Transverse colon (tissue), 4 donors: ENCODE measurements around the gene PDK3. TPM values are rescaled to one million over a fixed set of nuclear protein-coding genes. Genes with fewer than 3 reads are reported as not detected.

Experiments used
- DNase-seq: peaks from one replicate; pipeline ENCODE4 v3.0.0-alpha.2; 2019
- H3K27ac ChIP-seq, 4 donors: fragments of 200-600 bp; sonication (generic); 2 replicates each; pipeline ENCODE4 v1.5.1; 2016 to 2018; ENCODE audit warnings: inconsistent platforms in 4 of 4
- H3K27me3 ChIP-seq: fragments of 200-600 bp; sonication (generic); 2 replicates; pipeline ENCODE4 v1.5.1; 2017; ENCODE audit warnings: inconsistent platforms
- H3K36me3 ChIP-seq, 4 donors: fragments of 200-600 bp; sonication (generic); 2 replicates each; pipeline ENCODE4 v1.5.1; 2017 to 2019; ENCODE audit warnings: inconsistent platforms in 4 of 4
- H3K4me1 ChIP-seq, 4 donors: fragments of 200-600 bp; sonication (generic); 2 replicates each; pipeline ENCODE4 v1.5.1; 2017 to 2020; ENCODE audit warnings: inconsistent platforms in 4 of 4
- H3K4me3 ChIP-seq, 4 donors: fragments of 200-600 bp; sonication (generic); 1 replicate in 1 of 4; 2 replicates in 3 of 4; pipeline versions ENCODE4 v1.5.1 to v1.6.1; 2017 to 2019; ENCODE audit warnings: inconsistent platforms in 4 of 4
- H3K9me3 ChIP-seq, 2 donors: fragments of 200-600 bp; sonication (generic); 2 replicates each; pipeline ENCODE4 v1.5.1; 2017 to 2019; ENCODE audit warnings: inconsistent platforms in 2 of 2
- CTCF ChIP-seq, 5 experiments: fragments of 200-600 bp in 3 of 5; fragments of 450-650 bp in 2 of 5; sonication (generic) in 3 of 5; IDR thresholded peaks; 1 replicate in 2 of 5; 2 replicates in 3 of 5; pipeline ENCODE4 v1.5.1; 2016 to 2017; ENCODE audit warnings: antibody characterized with exemption in 5 of 5, inconsistent platforms in 3 of 5, mild to moderate bottlenecking in 2 of 5, moderate library complexity in 1 of 5
- EP300 ChIP-seq: sonication (generic); formaldehyde crosslinking; IDR thresholded peaks from one replicate; pipeline ENCODE4 v1.6.1; 2017; ENCODE audit warnings: antibody characterized with exemption, low read depth
- POLR2A ChIP-seq: fragments of 450-650 bp; IDR thresholded peaks from one replicate; pipeline ENCODE4 v1.6.1; 2016; ENCODE audit warnings: antibody characterized with exemption, mild to moderate bottlenecking, moderate library complexity
- POLR2AphosphoS5 ChIP-seq, 3 donors: sonication (generic); formaldehyde crosslinking; IDR thresholded peaks; one replicate each; pipeline ENCODE4 v1.6.1; 2016; ENCODE audit warnings: antibody characterized with exemption in 3 of 3
- WGBS, 2 donors: methylation state at CpG; one replicate each; pipeline ENCODE4 v1.1.5; 2018; ENCODE audit warnings: low coverage in 1 of 2; 5-methylcytosine and 5-hydroxymethylcytosine counted together
- in situ Hi-C, 4 donors: fragments of 200-750 bp; cut with MboI; loops; one replicate each; pipeline versions ENCODE4 v1.15.0 to v1.15.1; 2017; ENCODE audit warnings: low sequenced_read_pairs in 3 of 4, low pct_ligation_motif_present in 1 of 4, low pct_unique_long_range_greater_than_20kb in 1 of 4
- intact Hi-C: fragments of 100-400 bp; cut with DNase I; formaldehyde crosslinking; loops from one replicate; pipeline ENCODE4 v1.15.1; 2023; ENCODE audit warnings: low total_unique reads
- total RNA-seq, 4 donors: library from RNA; depleted of rRNA; stranded (reverse); fragments of >200 nt; gene quantifications; one replicate each; pipeline ENCODE4 v1.1.0, GENCODE V29; 2016

The PDK3 gene
- total RNA-seq, 4 donors from 2014 or later, result 9.4 to 36.8 (median 27.0) TPM

DNA sequence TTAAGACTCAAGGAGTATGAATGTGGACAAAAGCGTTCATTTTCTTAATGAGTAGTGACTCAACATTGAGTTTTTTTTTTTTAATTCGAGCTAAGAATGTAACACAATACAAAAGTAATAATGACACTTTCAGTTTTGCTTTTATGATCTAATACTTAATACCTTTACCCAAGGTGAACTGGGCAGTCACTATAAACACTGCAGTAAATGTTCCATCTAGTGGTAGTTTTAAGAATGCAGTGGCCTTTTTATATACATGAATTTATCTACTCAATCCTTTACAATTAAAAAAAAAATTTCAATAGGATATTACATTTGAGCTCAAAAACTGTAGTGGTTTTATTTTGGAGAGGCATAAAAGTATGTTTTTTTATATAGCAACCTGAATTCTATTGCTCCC lies 33.9 kb downstream of the PDK3 start:
- intact Hi-C loops (no loop called here), in situ Hi-C loops (no loop called here)
- Histone ChIP-seq H3K27me3 (no peaks in the 10 kb centered on the region), H3K36me3 (no peaks in the 10 kb centered on the region), H3K27ac (peak overlapping the region in 2 of 4 donors; percentile 47 to 48), H3K9me3 (no peaks in the 10 kb centered on the region), H3K4me3 (no peak overlapping the region), H3K4me1 (peaks cover 2 to 18% (median 6%) of the 10 kb centered on the region in 4 donors)
- DNase-seq, result no peak
- TF ChIP-seq CTCF (IDR thresholded peaks at IDR 0.05) (peak; percentile 52 to 71 (median 59)), EP300 (no peak)
- 30% methylated on average over 2 of the region's 2 CpGs; no CpG with 5 or more reads in 1 of the 2 donors for WGBS, 2 donors

DNA sequence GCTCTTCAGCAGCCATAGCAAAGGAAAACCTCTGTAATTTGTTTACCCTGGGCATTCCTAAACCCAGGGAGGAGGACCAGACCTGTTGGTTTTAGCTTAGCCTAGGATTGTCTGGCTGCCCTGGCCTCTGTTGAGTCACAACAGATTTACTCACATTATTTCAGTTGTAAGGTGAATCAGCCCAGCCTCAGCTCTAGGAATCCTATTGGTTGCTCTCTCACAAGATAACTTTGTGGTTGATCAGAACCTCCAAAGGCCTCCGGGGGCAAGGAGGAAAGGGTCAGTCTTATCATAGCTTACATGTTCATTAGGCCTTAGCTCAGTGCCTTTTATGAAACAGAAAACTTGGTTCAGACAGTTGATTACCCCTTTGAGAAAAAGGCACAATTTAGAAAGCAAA lies 41.0 kb downstream of the PDK3 start:
- H3K36me3 ChIP-seq, result no peaks in the 10 kb centered on the region
- H3K9me3 ChIP-seq, result no peaks in the 10 kb centered on the region
- intact Hi-C loops, result loop anchor here (10.0 kb wide), 1 partner anchor 241 kb away; no protein-coding TSS in a partner anchor
- in situ Hi-C loops, result loop anchor here in 3 of 4 donors (5.0 to 10.0 kb wide), 2 partner anchors 111 to 114 kb away; no protein-coding TSS in a partner anchor
- no peak overlapping the region for H3K27ac ChIP-seq
- no peak overlapping the region for H3K4me3 ChIP-seq
- no peaks in the 10 kb centered on the region for H3K4me1 ChIP-seq
- TF ChIP-seq POLR2AphosphoS5 (IDR thresholded peaks at IDR 0.05), result no peak
- no peak for TF ChIP-seq EP300
- no peak for TF ChIP-seq CTCF (IDR thresholded peaks at IDR 0.05)
- H3K27me3 ChIP-seq, result no peaks in the 10 kb centered on the region
- 84% methylated on average over 1 of the region's 1 CpG; no CpG with 5 or more reads in 1 of the 2 donors for WGBS, 2 donors
- no peak for DNase-seq

DNA sequence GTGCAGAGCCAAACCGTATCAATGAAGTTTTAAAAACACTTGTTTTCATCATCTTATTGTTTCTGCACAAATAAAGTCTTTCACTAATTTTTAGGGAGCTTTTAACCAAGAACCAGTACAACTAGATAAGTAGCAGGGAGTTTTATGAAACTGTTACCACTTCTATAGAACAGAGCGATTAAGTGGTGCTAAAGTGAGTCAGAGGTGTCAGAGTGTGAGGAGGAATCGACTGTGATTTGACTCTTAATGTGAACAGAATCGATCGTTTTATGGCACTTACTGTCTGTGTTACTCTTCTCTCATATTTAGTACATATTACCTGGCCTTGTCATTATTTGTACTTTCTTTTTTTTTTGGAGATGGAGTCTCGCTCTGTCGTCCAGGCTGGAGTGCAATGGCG lies 43.3 kb downstream of the PDK3 start:
- WGBS, 2 donors, result 83 to 93% methylated on average over 4 to 8 of the region's 8 CpGs
- Histone ChIP-seq H3K9me3 (no peaks in the 10 kb centered on the region), H3K27ac (no peak overlapping the region), H3K4me3 (no peak overlapping the region), H3K4me1 (no peaks in the 10 kb centered on the region), H3K36me3 (no peaks in the 10 kb centered on the region), H3K27me3 (no peaks in the 10 kb centered on the region)
- DNase-seq, result no peak
- intact Hi-C loops (loop anchor here (10.0 kb wide), 1 partner anchor 244 kb away; no protein-coding TSS in a partner anchor), in situ Hi-C loops (loop anchor here in 3 of 4 donors (5.0 to 10.0 kb wide), 2 partner anchors 114 to 116 kb away; no protein-coding TSS in a partner anchor)
- TF ChIP-seq POLR2A (no peak), EP300 (no peak), CTCF (IDR thresholded peaks at IDR 0.05) (no peak), POLR2AphosphoS5 (IDR thresholded peaks at IDR 0.05) (no peak)

- Histone ChIP-seq H3K9me3 (no peaks in the 10 kb centered on the region), H3K4me3 (no peak overlapping the region), H3K27ac (no peak overlapping the region), H3K4me1 (no peaks in the 10 kb centered on the region), H3K36me3 (no peaks in the 10 kb centered on the region), H3K27me3 (no peaks in the 10 kb centered on the region)
- no peak for DNase-seq
- in situ Hi-C loops, result no loop called here
- intact Hi-C loops, result no loop called here
- TF ChIP-seq EP300 (no peak), POLR2A (no peak), POLR2AphosphoS5 (IDR thresholded peaks at IDR 0.05) (no peak), CTCF (IDR thresholded peaks at IDR 0.05) (no peak)
- WGBS, 2 donors, result 63% methylated on average over 5 of the region's 5 CpGs; no CpG with 5 or more reads in 1 of the 2 donors
These were observed 48.3 kb downstream of the PDK3 start for GRCh38 chrX:24513416-24513815.
